ENCODE results near the gene SCART1. TPM values are rescaled to one million over a fixed set of nuclear protein-coding genes. Genes with fewer than 3 reads are reported as not detected.

Gene SCART1
- total RNA-seq, 1 donor from 2014 or later, result 0.77 TPM

DNA sequence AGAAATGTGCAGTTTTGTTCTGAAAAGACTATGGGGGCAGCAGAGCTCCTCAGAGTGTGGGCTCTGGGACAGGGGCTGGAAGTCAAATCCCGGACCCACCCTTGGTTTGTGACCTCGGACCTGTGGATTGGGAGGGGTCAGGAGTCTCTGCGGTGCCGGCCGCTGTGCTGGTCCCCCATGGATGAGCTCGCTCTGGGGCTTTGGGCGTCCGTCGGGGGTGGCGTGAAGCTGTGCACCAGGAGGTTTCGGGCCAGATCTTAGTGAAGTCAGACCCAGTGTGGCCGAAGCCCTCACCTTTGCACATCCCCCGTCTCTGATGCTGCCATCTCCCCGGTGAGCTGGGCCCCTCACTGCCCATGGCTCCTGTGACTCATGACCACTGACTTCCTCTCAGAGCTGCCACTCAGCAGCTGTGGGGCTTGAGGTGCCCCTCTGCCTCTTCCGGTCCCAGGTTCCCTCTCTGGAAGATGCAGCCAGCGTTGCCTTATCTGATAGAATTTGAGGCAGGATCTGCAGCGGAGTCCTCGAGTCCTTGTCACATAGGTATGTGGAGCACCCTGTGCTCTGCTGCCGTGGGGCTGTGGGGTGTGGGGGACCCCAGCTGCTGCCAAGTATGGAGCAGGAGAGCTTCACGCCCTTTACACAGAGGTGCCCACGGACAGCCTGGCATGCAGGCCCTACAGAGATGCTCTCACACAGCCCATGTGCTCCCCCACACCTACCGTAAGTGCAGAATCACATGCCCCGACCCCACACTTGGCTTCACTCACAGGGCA lies 11.4 kb upstream of the SCART1 start:
- DNase-seq, result peak; percentile 58
- Mint-ChIP-seq H3K9me3 (peaks cover 6% of the 10 kb centered on the region), H3K27ac (no peak overlapping the region), H3K4me3 (peak overlapping the region; percentile 32), H3K27me3 (peaks cover under 1% of the 10 kb centered on the region), H3K4me1 (peaks cover 14% of the 10 kb centered on the region), H3K36me3 (ENCODE audit: low read depth) (peaks cover 3% of the 10 kb centered on the region)
- intact Hi-C loops (cut with micrococcal nuclease), result loop anchor here (10.0 kb wide), 1 partner anchor 52 kb away; no protein-coding TSS in a partner anchor

- intact Hi-C loops (cut with micrococcal nuclease), result loop anchor here (10.0 kb wide), 1 partner anchor 52 kb away; no protein-coding TSS in a partner anchor
- no peak overlapping the region for H3K27ac Mint-ChIP-seq
- H3K4me1 Mint-ChIP-seq, result peaks cover 14% of the 10 kb centered on the region
- no peak overlapping the region for H3K4me3 Mint-ChIP-seq
- H3K27me3 Mint-ChIP-seq, result no peaks in the 10 kb centered on the region
- H3K9me3 Mint-ChIP-seq, result peaks cover 14% of the 10 kb centered on the region
- DNase-seq, result no peak
- peaks cover 7% of the 10 kb centered on the region for H3K36me3 Mint-ChIP-seq (ENCODE audit: low read depth)
These were observed 10.5 kb upstream of the SCART1 start for GRCh38 chr10:133442967-133443924.

- H3K27me3 Mint-ChIP-seq, result no peaks in the 10 kb centered on the region
- H3K4me3 Mint-ChIP-seq, result no peak overlapping the region
- peaks cover 26% of the 10 kb centered on the region for H3K9me3 Mint-ChIP-seq
- intact Hi-C loops (cut with micrococcal nuclease), result loop anchor here (10.0 kb wide), 1 partner anchor 50 kb away; no protein-coding TSS in a partner anchor
- H3K36me3 Mint-ChIP-seq (ENCODE audit: low read depth), result peaks cover 7% of the 10 kb centered on the region
- H3K27ac Mint-ChIP-seq, result no peak overlapping the region
- DNase-seq, result no peak
- H3K4me1 Mint-ChIP-seq, result peaks cover 12% of the 10 kb centered on the region
These were observed 9.1 kb upstream of the SCART1 start for GRCh38 chr10:133444342-133445267.

DNA sequence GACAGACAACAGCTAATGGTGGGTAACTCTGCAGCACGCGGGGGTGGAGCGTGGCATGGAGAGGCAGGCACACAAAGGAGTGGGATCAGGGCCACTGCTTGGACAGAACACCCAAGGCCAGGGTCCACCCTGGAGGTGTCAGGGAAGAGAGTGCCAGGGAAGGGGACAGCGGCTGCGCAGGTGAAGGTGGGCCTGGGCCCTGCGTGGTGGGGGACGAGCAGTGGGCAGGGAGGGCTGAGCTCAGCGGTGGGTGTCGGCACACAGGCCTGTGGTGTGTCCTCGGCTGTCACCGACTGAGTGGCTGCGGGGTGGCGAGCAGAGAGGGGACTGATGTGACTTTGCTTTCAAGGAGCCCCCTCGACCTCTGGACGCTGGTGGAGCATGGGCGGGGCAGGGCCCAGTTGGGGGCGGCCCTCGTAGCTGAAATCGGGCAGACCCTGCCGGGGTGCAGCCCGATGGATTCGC lies 8.4 kb upstream of the SCART1 start:
- peaks cover 26% of the 10 kb centered on the region for H3K9me3 Mint-ChIP-seq
- peaks cover 7% of the 10 kb centered on the region for H3K36me3 Mint-ChIP-seq (ENCODE audit: low read depth)
- H3K4me1 Mint-ChIP-seq, result peaks cover 12% of the 10 kb centered on the region
- intact Hi-C loops (cut with micrococcal nuclease), result loop anchor here (10.0 kb wide), 1 partner anchor 50 kb away; no protein-coding TSS in a partner anchor
- no peaks in the 10 kb centered on the region for H3K27me3 Mint-ChIP-seq
- no peak overlapping the region for H3K4me3 Mint-ChIP-seq
- no peak for DNase-seq
- no peak overlapping the region for H3K27ac Mint-ChIP-seq

DNA sequence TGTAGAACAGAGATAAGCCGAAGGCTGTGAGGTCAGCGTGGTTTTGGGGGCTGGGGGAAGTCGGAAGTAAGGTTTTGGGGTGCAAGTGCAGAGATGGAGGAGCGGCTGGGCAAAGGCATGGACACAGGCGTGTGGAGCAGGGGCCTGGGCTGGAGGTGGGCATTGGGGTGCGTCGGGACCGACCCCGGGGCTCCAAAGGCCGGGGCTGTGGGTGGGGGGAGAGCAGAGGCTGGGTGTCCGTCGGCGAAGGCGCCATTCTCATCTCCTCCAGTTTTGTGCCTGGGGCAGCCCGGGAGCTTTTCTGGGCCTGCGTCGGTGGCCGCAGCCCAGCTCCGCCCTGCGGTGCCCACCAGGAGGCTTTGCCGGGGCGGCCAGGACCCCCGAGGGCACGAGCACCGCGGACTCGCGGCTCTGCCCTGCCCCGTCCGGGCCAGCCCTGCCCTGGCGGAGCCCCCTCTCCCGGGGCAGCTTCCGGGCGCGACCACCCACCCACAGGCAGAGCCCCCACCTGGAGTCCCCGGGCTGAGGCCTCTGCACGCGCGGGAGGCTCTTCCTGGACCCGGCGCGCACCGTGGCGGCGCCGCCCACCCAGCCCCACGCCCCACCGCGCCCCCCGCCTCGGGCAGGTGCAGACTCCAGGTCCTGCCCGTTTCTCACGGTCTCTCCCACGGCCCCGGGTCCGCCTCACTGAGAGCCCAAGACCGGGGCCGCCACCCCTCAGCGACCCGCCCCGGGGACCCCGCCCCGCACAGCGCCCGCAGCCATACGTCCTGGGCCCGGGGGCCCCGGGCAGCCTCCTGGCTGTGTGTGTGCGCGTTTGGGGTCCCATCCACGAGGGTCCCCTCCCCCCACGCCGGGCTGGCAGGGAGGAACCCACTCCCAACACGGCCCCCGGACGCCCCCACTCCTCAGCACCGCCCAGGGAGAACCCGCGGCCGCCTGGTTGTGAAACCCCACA lies 7.7 kb upstream of the SCART1 start:
- Mint-ChIP-seq H3K4me3 (no peak overlapping the region), H3K9me3 (peaks cover 26% of the 10 kb centered on the region), H3K4me1 (peaks cover 12% of the 10 kb centered on the region), H3K27me3 (no peaks in the 10 kb centered on the region), H3K27ac (no peak overlapping the region), H3K36me3 (ENCODE audit: low read depth) (peaks cover 7% of the 10 kb centered on the region)
- no peak for DNase-seq
- intact Hi-C loops (cut with micrococcal nuclease), result loop anchor here (10.0 kb wide), 1 partner anchor 49 kb away; no protein-coding TSS in a partner anchor

DNA sequence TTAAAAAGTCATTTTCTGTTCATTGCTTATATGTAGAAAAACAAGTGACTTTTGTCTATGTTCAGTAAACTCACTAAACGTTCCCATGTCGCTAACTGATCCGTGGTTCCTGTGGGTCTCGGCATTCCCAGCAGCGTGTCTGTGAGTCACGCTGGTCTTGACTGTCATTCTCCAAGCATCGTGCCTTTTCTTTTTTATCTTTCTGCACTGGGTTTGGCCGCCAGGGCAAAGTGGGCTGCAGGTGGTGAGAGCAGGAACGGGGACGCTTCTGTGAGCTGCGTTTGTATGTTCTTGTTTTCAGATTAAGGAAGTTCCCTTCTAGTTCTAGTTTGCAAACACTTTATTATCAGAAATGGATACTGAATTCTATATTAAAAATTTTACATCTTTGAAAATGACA lies 6.8 kb upstream of the SCART1 start:
- peaks cover 26% of the 10 kb centered on the region for H3K9me3 Mint-ChIP-seq

DNA sequence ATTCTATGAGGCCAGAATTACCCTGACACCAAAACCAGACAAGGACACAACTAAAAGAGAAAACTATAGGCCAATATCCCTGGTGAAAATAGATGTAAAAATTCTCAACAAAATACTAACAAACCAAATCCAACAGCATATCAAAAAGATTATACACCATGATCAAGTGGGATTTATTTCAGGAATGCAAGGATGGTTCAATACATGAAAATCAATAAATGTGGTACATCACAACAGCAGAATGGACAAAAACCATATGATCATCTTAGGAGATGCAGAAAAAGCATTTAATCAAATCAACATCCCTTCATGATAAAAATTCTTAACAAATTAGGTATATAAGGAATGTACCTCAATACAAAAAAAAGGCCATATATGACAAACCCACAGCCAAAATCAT lies 5.6 kb upstream of the SCART1 start:
- Mint-ChIP-seq H3K9me3 (peaks cover 26% of the 10 kb centered on the region), H3K27ac (no peak overlapping the region), H3K36me3 (ENCODE audit: low read depth) (peaks cover 7% of the 10 kb centered on the region), H3K4me1 (no peaks in the 10 kb centered on the region), H3K4me3 (no peak overlapping the region), H3K27me3 (no peaks in the 10 kb centered on the region)
- DNase-seq, result no peak
- intact Hi-C loops (cut with micrococcal nuclease), result loop anchor here (10.0 kb wide), 1 partner anchor 47 kb away; no protein-coding TSS in a partner anchor

More for the DNA sequence above, 6.8 kb upstream of the SCART1 start:
- no peaks in the 10 kb centered on the region for H3K27me3 Mint-ChIP-seq
- H3K4me3 Mint-ChIP-seq, result no peak overlapping the region
- H3K27ac Mint-ChIP-seq, result no peak overlapping the region
- H3K4me1 Mint-ChIP-seq, result peaks cover 10% of the 10 kb centered on the region
- intact Hi-C loops (cut with micrococcal nuclease), result loop anchor here (10.0 kb wide), 1 partner anchor 48 kb away; no protein-coding TSS in a partner anchor
- peaks cover 7% of the 10 kb centered on the region for H3K36me3 Mint-ChIP-seq (ENCODE audit: low read depth)
- DNase-seq, result no peak

DNA sequence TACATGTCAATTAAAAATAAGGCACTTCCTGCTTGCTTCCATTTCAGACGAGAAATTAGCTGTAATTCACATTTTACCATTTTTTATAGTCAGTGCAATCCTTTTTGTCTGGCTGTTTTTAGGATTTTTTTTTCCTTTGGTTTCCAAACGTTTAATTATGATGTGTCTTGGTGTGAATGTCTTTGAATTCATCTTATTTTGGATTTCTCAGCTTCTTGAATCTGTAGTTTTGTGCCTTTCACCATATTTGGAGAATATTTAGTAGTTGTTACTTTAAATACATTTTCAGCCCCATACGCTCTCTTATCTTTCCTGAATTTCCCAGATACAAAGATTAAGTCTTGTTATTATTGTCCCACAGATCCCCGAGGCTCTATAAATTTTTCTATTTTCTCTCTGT lies 2.4 kb upstream of the SCART1 start:
- Mint-ChIP-seq H3K4me1 (no peaks in the 10 kb centered on the region), H3K9me3 (peaks cover 26% of the 10 kb centered on the region), H3K36me3 (ENCODE audit: low read depth) (peaks cover 4% of the 10 kb centered on the region), H3K4me3 (no peak overlapping the region), H3K27me3 (no peaks in the 10 kb centered on the region), H3K27ac (no peak overlapping the region)
- intact Hi-C loops (cut with micrococcal nuclease), result no loop called here
- DNase-seq, result no peak

- peaks cover 3% of the 10 kb centered on the region for H3K36me3 Mint-ChIP-seq (ENCODE audit: low read depth)
- no peaks in the 10 kb centered on the region for H3K4me1 Mint-ChIP-seq
- H3K27me3 Mint-ChIP-seq, result no peaks in the 10 kb centered on the region
- H3K9me3 Mint-ChIP-seq, result peaks cover 19% of the 10 kb centered on the region
- intact Hi-C loops (cut with micrococcal nuclease), result no loop called here
- no peak overlapping the region for H3K4me3 Mint-ChIP-seq
- no peak overlapping the region for H3K27ac Mint-ChIP-seq
- no peak for DNase-seq
These were observed 1.3 kb upstream of the SCART1 start for GRCh38 chr10:133452453-133452852.

DNA sequence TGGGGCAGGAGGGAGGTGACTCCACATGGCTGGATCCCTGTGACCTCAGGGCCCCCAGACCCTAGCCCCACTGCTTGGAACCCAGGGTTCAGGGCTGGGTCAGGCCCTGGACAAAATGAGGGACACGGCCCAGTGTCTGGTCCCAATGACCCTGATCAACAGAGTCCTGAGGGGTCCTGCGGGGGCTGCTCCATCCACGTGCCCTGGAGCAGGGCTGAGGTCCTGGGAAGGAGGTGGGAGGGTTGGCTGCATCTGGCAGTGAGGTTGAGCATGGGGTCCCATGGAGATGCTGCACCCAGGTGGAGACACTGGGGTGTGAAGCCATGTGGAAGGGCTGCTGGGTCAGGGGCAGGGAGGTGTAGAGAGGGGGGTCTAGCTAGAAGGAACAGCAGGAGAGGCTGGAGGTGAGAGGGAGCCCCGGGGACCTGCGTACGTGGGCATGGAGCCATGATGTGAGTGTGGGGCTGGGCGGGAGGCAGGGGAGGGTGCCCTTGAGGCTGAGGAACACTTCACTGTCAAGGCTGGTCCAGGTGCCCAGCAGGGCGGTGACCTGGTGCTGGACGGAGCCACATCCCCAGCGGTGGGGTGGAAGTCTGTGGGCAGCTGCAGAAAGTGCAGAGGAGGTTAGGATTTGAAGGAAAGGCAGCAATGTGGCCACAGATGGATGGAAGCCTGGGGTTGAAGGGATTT lies 604 bp downstream of the SCART1 start:
- H3K27me3 Mint-ChIP-seq, result no peaks in the 10 kb centered on the region
- H3K36me3 Mint-ChIP-seq (ENCODE audit: low read depth), result no peaks in the 10 kb centered on the region
- no peak overlapping the region for H3K4me3 Mint-ChIP-seq
- DNase-seq, result no peak
- no peak overlapping the region for H3K27ac Mint-ChIP-seq
- intact Hi-C loops (cut with micrococcal nuclease), result no loop called here
- no peaks in the 10 kb centered on the region for H3K4me1 Mint-ChIP-seq
- H3K9me3 Mint-ChIP-seq, result peaks cover 3% of the 10 kb centered on the region

DNA sequence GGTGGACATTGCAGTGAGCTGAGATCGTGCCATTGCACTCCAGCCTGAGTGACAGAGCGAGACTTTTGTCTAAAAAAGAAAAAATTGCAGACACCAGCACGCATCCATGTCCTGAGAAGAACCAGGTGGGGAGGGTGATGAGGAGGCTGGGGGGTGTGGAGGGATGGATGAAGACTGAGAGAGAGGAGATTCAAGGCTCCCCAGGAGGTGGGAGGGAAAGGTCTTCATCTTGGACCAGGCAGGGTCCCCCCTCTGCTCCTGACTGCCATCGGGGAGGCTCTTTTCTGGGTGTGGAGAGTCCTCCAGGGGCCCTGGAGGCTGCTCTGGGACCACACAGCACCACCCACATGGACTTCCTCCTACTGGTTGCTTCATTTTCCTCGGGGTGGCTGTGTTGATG lies 1.5 kb downstream of the SCART1 start:
- H3K27ac Mint-ChIP-seq, result no peak overlapping the region
- DNase-seq, result no peak
- intact Hi-C loops (cut with micrococcal nuclease), result no loop called here
- H3K4me3 Mint-ChIP-seq, result no peak overlapping the region
- H3K4me1 Mint-ChIP-seq, result no peaks in the 10 kb centered on the region
- H3K9me3 Mint-ChIP-seq, result no peaks in the 10 kb centered on the region
- no peaks in the 10 kb centered on the region for H3K27me3 Mint-ChIP-seq
- no peaks in the 10 kb centered on the region for H3K36me3 Mint-ChIP-seq (ENCODE audit: low read depth)

- H3K27ac Mint-ChIP-seq, result no peak overlapping the region
- H3K27me3 Mint-ChIP-seq, result no peaks in the 10 kb centered on the region
- no peaks in the 10 kb centered on the region for H3K4me1 Mint-ChIP-seq
- H3K4me3 Mint-ChIP-seq, result no peak overlapping the region
- H3K36me3 Mint-ChIP-seq (ENCODE audit: low read depth), result no peaks in the 10 kb centered on the region
- DNase-seq, result no peak
- no peaks in the 10 kb centered on the region for H3K9me3 Mint-ChIP-seq
- intact Hi-C loops (cut with micrococcal nuclease), result no loop called here
These were observed 1.9 kb downstream of the SCART1 start for GRCh38 chr10:133455611-133456031.
